ENCODE measurements around the gene FKBP5. TPM values are rescaled to one million over a fixed set of nuclear protein-coding genes. Genes with fewer than 3 reads are reported as not detected.
A peak's percentile ranks its signal among the peaks of the same experiment; 100 is the strongest.
"Not testable (repeated sequence)": the region's sequence is repeated elsewhere in the genome, so short reads cannot be mapped to it uniquely, and the experiment has no call there.

Gene FKBP5
- 246 TPM for total RNA-seq

GRCh38 chr6:35688605-35689322 lies at the start of gene FKBP5:
TSS of gene FKBP5 (minus strand) at chr6:35688915. CDS start at chr6:35642824, 46,091 bp downstream.
- Histone ChIP-seq H3K4me1 (peaks cover 15% of the 10 kb centered on the region), H3K9me3 (no peaks in the 10 kb centered on the region), H3K27me3 (no peaks in the 10 kb centered on the region), H3K27ac (peak within 1 kb of the TSS; percentile 99), H3K36me3 (peaks cover 0 to 5% of the 10 kb centered on the region in 2 donors), H3K4me3 (peak within 1 kb of the TSS; percentile 97 to 99)
- TF ChIP-seq POLR2A (IDR thresholded peaks at IDR 0.05) = peak; percentile 98
- TF ChIP-seq, protein P1, sequence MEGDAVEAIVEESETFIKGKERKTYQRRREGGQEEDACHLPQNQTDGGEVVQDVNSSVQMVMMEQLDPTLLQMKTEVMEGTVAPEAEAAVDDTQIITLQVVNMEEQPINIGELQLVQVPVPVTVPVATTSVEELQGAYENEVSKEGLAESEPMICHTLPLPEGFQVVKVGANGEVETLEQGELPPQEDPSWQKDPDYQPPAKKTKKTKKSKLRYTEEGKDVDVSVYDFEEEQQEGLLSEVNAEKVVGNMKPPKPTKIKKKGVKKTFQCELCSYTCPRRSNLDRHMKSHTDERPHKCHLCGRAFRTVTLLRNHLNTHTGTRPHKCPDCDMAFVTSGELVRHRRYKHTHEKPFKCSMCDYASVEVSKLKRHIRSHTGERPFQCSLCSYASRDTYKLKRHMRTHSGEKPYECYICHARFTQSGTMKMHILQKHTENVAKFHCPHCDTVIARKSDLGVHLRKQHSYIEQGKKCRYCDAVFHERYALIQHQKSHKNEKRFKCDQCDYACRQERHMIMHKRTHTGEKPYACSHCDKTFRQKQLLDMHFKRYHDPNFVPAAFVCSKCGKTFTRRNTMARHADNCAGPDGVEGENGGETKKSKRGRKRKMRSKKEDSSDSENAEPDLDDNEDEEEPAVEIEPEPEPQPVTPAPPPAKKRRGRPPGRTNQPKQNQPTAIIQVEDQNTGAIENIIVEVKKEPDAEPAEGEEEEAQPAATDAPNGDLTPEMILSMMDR (IDR thresholded peaks at IDR 0.05) = peak in 1 of 3 experiments; percentile 9
- peak; percentile 36 to 68 for TF ChIP-seq POLR2AphosphoS5 (IDR thresholded peaks at IDR 0.05; ENCODE audit: insufficient read depth in 1 of 2, low read depth in 1 of 2)
- peak in 1 of 2 donors; percentile 96 for DNase-seq (ENCODE audit: extremely low spot score in 2 of 2)
- intact Hi-C loops (cut with DNase I) = loop anchor here (1.0 to 10.0 kb wide), 3 partner anchors 44 to 86 kb away; no protein-coding TSS in a partner anchor

- Histone ChIP-seq H3K9me3 (no peaks in the 10 kb centered on the region), H3K4me3 (no peak overlapping the region), H3K36me3 (no peaks in the 10 kb centered on the region), H3K27me3 (no peaks in the 10 kb centered on the region), H3K27ac (no peak overlapping the region), H3K4me1 (peaks cover 39% of the 10 kb centered on the region)
- peak in 1 of 2 donors; percentile 69 for TF ChIP-seq POLR2AphosphoS5 (IDR thresholded peaks at IDR 0.05; ENCODE audit: insufficient read depth in 1 of 2, low read depth in 1 of 2)
- TF ChIP-seq, protein P1 (IDR thresholded peaks at IDR 0.05) = peak; percentile 85 to 97 (median 94)
- no peak for TF ChIP-seq POLR2A (IDR thresholded peaks at IDR 0.05)
- intact Hi-C loops (cut with DNase I) = loop anchor here (2.0 to 5.0 kb wide), 2 partner anchors 155 to 215 kb away; no protein-coding TSS in a partner anchor
- no peak for DNase-seq (ENCODE audit: extremely low spot score in 2 of 2)
Observed at GRCh38 chr6:35737413-35738211, 48.9 kb upstream of the FKBP5 start.

DNA sequence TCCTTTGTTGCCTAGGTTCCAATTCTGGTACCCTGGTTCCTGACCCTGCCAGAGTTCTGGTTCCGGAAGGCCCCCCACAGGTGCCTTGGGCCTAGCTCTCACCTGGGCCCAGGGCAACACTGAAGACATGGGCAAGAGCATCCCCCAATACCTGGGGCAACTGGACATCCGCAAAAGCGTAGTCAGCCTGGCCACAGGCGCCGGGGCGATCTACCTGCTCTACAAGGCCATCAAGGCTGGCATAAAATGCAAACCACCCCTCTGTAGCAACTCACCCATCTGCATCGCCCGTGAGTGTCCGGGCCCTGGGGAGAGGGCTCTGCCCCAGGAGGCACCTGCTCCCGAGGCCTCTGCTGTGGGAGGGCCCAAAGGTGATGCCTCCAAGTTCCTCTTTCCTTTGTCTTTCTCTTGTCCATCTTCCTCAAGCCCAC lies 48.3 kb upstream of the FKBP5 start, which contains the start of gene ARMC12:
TSS of gene ARMC12 (plus strand) at position 51 of the 431 bp plus-strand sequence. CDS start at position 128, 77 bp downstream.
- H3K36me3 ChIP-seq = no peaks in the 10 kb centered on the region
- H3K27ac ChIP-seq = peak within 1 kb of the TSS; percentile 99
- no peak for DNase-seq (ENCODE audit: extremely low spot score in 2 of 2)
- H3K27me3 ChIP-seq = no peaks in the 10 kb centered on the region
- no peak for TF ChIP-seq POLR2AphosphoS5 (IDR thresholded peaks at IDR 0.05; ENCODE audit: insufficient read depth in 1 of 2, low read depth in 1 of 2)
- TF ChIP-seq POLR2A (IDR thresholded peaks at IDR 0.05) = no peak
- intact Hi-C loops (cut with DNase I) = loop anchor here (2.0 to 5.0 kb wide), 2 partner anchors 155 to 214 kb away; no protein-coding TSS in a partner anchor
- H3K4me3 ChIP-seq = no peak within 1 kb of the TSS
- H3K9me3 ChIP-seq = no peaks in the 10 kb centered on the region
- H3K4me1 ChIP-seq = peaks cover 42% of the 10 kb centered on the region

- TF ChIP-seq, protein P1 (IDR thresholded peaks at IDR 0.05) = peak; percentile 86 to 96 (median 86)
- TF ChIP-seq POLR2A (IDR thresholded peaks at IDR 0.05) = no peak
- Histone ChIP-seq H3K36me3 (no peaks in the 10 kb centered on the region), H3K9me3 (no peaks in the 10 kb centered on the region), H3K4me1 (peaks cover 45% of the 10 kb centered on the region), H3K27ac (peak overlapping the region; percentile 99), H3K27me3 (no peaks in the 10 kb centered on the region), H3K4me3 (no peak overlapping the region)
- DNase-seq (ENCODE audit: extremely low spot score in 2 of 2) = no peak
- intact Hi-C loops (cut with DNase I) = loop anchor here (2.0 to 5.0 kb wide), 2 partner anchors 154 to 214 kb away; no protein-coding TSS in a partner anchor
Observed at GRCh38 chr6:35736253-35736894, 47.7 kb upstream of the FKBP5 start.

GRCh38 chr6:35735452-35735851 lies 46.7 kb upstream of the FKBP5 start:
- no peaks in the 10 kb centered on the region for H3K9me3 ChIP-seq
- H3K36me3 ChIP-seq = no peaks in the 10 kb centered on the region
- TF ChIP-seq, protein P1 (IDR thresholded peaks at IDR 0.05) = no peak
- TF ChIP-seq POLR2A (IDR thresholded peaks at IDR 0.05) (no peak), POLR2AphosphoS5 (IDR thresholded peaks at IDR 0.05; ENCODE audit: insufficient read depth in 1 of 2, low read depth in 1 of 2) (peak in 1 of 2 donors; percentile 10)
- peaks cover 54% of the 10 kb centered on the region for H3K4me1 ChIP-seq
- intact Hi-C loops (cut with DNase I) = loop anchor here (5.0 kb wide), 1 partner anchor 153 kb away; no protein-coding TSS in a partner anchor
- no peak overlapping the region for H3K4me3 ChIP-seq
- no peak for DNase-seq (ENCODE audit: extremely low spot score in 2 of 2)
- H3K27ac ChIP-seq = peak overlapping the region; percentile 99
- H3K27me3 ChIP-seq = no peaks in the 10 kb centered on the region

DNA sequence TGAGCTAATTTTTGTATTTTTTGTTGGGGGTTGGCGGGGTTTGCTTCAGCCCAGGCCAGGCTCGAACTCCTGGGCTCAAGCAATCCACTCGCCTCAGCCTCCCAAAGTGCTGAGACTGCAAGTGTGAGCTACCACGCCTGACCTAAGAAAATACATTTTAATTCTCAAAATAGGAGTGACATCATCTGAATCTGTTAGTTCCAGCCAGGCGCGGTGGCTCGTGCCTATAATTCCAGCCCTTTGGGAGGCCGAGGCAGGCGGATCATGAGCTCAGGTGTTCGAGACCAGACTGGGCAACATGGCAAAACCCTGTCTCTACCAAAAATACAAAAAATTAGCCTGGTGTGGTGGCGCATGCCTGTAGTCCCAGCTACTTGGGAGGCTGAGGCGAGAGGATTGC lies 45.6 kb upstream of the FKBP5 start:
- intact Hi-C loops (cut with DNase I); H3K36me3 ChIP-seq; DNase-seq (ENCODE audit: extremely low spot score in 2 of 2); H3K9me3 ChIP-seq; H3K27me3 ChIP-seq; H3K4me3 ChIP-seq: not testable (repeated sequence)
- Histone ChIP-seq H3K27ac (peak overlapping the region; percentile 99), H3K4me1 (peaks cover 65% of the 10 kb centered on the region)
